ENCODE measurements around the gene RIN3.

DNA sequence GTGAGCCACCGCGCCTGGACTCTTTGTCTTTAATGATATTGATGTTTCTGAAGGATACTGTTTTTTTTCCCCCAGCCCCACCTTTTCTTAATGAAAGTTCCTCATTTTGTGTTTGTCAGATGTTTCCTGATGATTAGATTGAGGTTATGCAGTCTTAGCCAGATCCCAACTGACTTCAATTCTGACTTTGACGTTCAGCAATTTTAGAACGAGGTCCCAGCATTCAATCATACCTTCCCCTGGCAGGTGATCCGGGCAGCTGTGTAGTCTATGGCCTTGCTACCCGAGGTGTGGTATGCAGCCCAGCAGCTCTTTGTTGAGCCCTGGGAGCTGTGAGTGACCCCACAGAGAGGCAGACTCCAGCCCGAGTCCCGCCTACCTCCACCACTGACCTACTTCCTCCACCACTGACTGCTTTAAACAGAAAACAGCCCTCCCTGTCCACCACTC is 152.1 kb downstream of the RIN3 start:
- TF ChIP-seq, protein P1, sequence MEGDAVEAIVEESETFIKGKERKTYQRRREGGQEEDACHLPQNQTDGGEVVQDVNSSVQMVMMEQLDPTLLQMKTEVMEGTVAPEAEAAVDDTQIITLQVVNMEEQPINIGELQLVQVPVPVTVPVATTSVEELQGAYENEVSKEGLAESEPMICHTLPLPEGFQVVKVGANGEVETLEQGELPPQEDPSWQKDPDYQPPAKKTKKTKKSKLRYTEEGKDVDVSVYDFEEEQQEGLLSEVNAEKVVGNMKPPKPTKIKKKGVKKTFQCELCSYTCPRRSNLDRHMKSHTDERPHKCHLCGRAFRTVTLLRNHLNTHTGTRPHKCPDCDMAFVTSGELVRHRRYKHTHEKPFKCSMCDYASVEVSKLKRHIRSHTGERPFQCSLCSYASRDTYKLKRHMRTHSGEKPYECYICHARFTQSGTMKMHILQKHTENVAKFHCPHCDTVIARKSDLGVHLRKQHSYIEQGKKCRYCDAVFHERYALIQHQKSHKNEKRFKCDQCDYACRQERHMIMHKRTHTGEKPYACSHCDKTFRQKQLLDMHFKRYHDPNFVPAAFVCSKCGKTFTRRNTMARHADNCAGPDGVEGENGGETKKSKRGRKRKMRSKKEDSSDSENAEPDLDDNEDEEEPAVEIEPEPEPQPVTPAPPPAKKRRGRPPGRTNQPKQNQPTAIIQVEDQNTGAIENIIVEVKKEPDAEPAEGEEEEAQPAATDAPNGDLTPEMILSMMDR (IDR thresholded peaks at IDR 0.05; ENCODE audit: low read length): no peak
- no peak for TF ChIP-seq EZH2 (optimal IDR thresholded peaks at IDR 0.05; ENCODE audit: low read depth, low read length)
- no peak for TF ChIP-seq EZH2phosphoT487 (IDR thresholded peaks at IDR 0.05; ENCODE audit: low read length)
